ENCODE results near the gene KCNJ10.

DNA sequence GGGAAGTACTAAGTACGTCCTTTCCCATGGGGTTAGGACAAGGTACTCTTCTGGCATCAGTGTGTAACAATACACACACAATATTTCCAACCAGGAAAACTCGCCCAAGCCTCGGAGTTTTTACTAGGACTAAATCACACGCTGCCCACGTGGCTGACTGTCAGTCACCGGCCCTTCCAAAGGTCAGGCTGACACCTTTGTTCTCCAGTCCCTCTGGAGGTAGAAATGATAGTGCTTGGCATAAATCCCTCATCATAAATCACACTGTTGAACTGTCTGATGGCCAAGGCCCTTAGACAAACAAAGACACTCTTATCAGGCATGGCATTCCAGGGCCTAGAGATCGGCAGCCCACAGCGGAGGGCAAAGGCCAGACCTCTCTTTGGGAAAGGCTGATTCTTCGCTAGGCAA lies 99.0 kb downstream of the KCNJ10 start:
- TF ChIP-seq, protein P1, sequence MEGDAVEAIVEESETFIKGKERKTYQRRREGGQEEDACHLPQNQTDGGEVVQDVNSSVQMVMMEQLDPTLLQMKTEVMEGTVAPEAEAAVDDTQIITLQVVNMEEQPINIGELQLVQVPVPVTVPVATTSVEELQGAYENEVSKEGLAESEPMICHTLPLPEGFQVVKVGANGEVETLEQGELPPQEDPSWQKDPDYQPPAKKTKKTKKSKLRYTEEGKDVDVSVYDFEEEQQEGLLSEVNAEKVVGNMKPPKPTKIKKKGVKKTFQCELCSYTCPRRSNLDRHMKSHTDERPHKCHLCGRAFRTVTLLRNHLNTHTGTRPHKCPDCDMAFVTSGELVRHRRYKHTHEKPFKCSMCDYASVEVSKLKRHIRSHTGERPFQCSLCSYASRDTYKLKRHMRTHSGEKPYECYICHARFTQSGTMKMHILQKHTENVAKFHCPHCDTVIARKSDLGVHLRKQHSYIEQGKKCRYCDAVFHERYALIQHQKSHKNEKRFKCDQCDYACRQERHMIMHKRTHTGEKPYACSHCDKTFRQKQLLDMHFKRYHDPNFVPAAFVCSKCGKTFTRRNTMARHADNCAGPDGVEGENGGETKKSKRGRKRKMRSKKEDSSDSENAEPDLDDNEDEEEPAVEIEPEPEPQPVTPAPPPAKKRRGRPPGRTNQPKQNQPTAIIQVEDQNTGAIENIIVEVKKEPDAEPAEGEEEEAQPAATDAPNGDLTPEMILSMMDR (IDR thresholded peaks at IDR 0.05), result no peak
- no peak for TF ChIP-seq POLR2A (IDR thresholded peaks at IDR 0.05)
- TF ChIP-seq POLR2AphosphoS5 (IDR thresholded peaks at IDR 0.05), result no peak
- no peak for TF ChIP-seq EP300 (IDR thresholded peaks at IDR 0.05)
